ENCODE measurements around the gene NOX1. TPM values are rescaled to one million over a fixed set of nuclear protein-coding genes. Genes with fewer than 3 reads are reported as not detected.

The NOX1 gene
- total RNA-seq: under 1 TPM in 1 of 9 donors, not detected in 8; 0.57 TPM
- polyA plus RNA-seq: not detected
- long read RNA-seq, donor 1: 0 reads
- long read RNA-seq, donor 2, partial matches to known transcripts: 0 of 1 reads
- long read RNA-seq, donor 2, other reads (novel, unspliced or antisense): 1 of 1 reads
- long read RNA-seq, donor 3: 0 reads

GRCh38 chrX:100874325-100874724, at the start of gene NOX1:
NOX1 (minus strand) TSS chrX:100874359; CDS start chrX:100874139, 220 bp downstream.
- TF ChIP-seq POLR2A (IDR thresholded peaks at IDR 0.05) (no peak), CTCF (IDR thresholded peaks at IDR 0.05) (no peak)
- no peaks in the 10 kb centered on the region for H3K4me1 ChIP-seq
- WGBS, 4 donors: 49 to 60% (median 51%) methylated on average over 2 of the region's 2 CpGs
- H3K9me3 ChIP-seq: no peaks in the 10 kb centered on the region
- no peak within 1 kb of the TSS for H3K27ac ChIP-seq
- ATAC-seq (no peak), DNase-seq (no peak)
- H3K4me3 ChIP-seq: no peak within 1 kb of the TSS
- peaks cover 0 to 29% (median 0%) of the 10 kb centered on the region in 9 donors for H3K27me3 ChIP-seq
- no peaks in the 10 kb centered on the region for H3K36me3 ChIP-seq
- intact Hi-C loops (cut with DNase I): no loop called here

- no peaks in the 10 kb centered on the region for H3K4me1 ChIP-seq
- H3K36me3 ChIP-seq: no peaks in the 10 kb centered on the region
- no peak for ATAC-seq
- no peak for TF ChIP-seq CTCF (IDR thresholded peaks at IDR 0.05)
- TF ChIP-seq POLR2A (IDR thresholded peaks at IDR 0.05): no peak
- intact Hi-C loops (cut with DNase I): no loop called here
- 62 to 88% (median 70%) methylated on average over 2 of the region's 2 CpGs for WGBS, 4 donors
- no peaks in the 10 kb centered on the region for H3K9me3 ChIP-seq
- H3K27me3 ChIP-seq: peaks cover 0 to 14% (median 0%) of the 10 kb centered on the region in 9 donors
- no peak overlapping the region for H3K27ac ChIP-seq
- DNase-seq: no peak
- no peak overlapping the region for H3K4me3 ChIP-seq
Observed at GRCh38 chrX:100915562-100915961, 41.4 kb upstream of the NOX1 start.

GRCh38 chrX:100913111-100913510, 39.0 kb upstream of the NOX1 start:
- 81 to 97% (median 89%) methylated on average over 3 of the region's 3 CpGs for WGBS, 4 donors
- DNase-seq (no peak), ATAC-seq (no peak)
- Histone ChIP-seq H3K27ac (no peak overlapping the region), H3K9me3 (no peaks in the 10 kb centered on the region), H3K4me1 (no peaks in the 10 kb centered on the region), H3K36me3 (no peaks in the 10 kb centered on the region), H3K4me3 (no peak overlapping the region), H3K27me3 (peaks cover 0 to 9% (median 0%) of the 10 kb centered on the region in 9 donors)
- TF ChIP-seq POLR2A (IDR thresholded peaks at IDR 0.05): no peak
- no peak for TF ChIP-seq CTCF (IDR thresholded peaks at IDR 0.05)
- intact Hi-C loops (cut with DNase I): no loop called here

GRCh38 chrX:100911731-100912130, 37.6 kb upstream of the NOX1 start:
- Histone ChIP-seq H3K4me3 (no peak overlapping the region), H3K9me3 (peaks cover 0 to 2% (median 0%) of the 10 kb centered on the region in 12 donors), H3K27me3 (peaks cover 0 to 9% (median 0%) of the 10 kb centered on the region in 9 donors), H3K4me1 (no peaks in the 10 kb centered on the region), H3K36me3 (no peaks in the 10 kb centered on the region), H3K27ac (no peak overlapping the region)
- intact Hi-C loops (cut with DNase I): no loop called here
- TF ChIP-seq POLR2A (IDR thresholded peaks at IDR 0.05): no peak
- TF ChIP-seq CTCF (IDR thresholded peaks at IDR 0.05): no peak
- 18 to 59% (median 39%) methylated on average over 1 of the region's 1 CpG for WGBS, 4 donors
- DNase-seq: no peak
- ATAC-seq: no peak
